GM15510 (cell line): ENCODE data around the gene DPYD.

ENCODE experiments used
- POLR2A ChIP-seq: IDR thresholded peaks from 3 replicates; pipeline ENCODE4 v1.6.1; 2011; ENCODE audit warnings: borderline replicate concordance; ENCODE audit not compliant: insufficient read length; ENCODE audit errors: extremely low read depth

DPYD gene

DNA sequence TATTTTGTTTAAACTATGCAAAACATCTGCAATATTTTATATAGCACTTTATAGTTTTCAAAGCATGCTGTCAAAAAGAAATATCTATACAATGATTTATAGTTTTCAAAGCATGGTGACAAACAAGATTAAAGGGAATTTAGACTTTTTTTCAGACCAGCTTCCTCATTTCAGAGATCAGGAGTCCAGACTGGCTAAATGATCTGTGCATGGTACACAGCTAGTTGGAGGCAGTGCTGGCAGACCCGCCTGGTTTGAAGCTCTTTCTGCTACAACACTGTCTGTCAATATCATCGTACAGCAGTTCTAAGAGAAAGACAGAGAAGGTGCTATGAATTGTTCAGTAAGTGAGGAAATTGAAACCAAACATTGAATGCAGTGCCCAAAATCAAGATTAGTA, 720.2 kb downstream of the DPYD start:
- TF ChIP-seq POLR2A: no peak

DNA sequence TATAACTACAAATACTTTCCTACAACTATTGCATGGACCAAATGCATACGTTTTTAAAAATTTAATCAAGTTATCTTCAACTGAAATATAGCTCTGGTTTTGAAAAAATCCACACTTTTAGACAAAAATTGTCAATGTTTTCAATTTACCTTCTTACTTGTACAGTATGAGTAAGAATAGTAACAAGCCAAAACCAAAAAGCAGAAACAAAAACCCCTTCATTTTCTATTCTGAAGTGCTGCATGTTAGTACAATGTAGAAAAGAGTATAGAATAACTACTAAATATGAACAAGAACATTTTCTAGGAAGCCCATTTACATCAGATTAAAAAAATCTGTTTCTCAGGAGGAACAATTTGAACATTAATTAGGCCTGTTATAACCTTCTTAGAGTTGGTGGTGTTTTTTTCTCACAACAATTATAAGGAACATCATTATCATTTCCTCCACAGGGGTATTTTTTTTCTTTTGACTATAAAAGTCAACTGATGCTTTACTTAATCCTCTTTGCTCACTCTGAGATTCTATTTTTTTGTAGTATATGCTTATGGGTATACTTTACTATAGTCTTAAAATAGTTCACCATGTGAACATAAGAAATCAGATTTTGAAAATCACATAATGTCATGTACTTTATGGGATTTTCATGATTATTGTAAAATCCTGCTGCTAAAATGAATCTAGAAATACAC, 723.9 kb downstream of the DPYD start:
- TF ChIP-seq POLR2A: no peak

- TF ChIP-seq POLR2A: no peak
Observed at GRCh38 chr1:97192872-97193572, 727.8 kb downstream of the DPYD start.

DNA sequence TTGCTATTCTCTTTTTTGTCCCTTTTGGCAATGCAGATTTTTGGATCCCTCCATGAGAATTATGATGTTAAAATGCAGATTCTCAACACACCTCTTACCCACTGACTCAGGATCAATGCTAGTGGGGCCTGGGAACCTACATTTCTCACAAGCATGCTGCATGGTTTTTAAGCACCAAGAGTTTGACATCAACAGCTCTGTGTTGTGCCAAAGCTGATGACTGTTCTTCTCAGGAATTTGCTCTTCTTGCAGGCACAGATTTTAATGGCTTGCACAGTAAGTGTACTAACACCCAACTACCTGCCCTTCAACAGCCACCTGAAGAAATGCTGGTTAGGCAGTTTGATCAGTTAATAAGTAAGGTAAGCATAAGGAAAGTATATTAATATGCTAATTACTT, 730.5 kb downstream of the DPYD start:
- TF ChIP-seq POLR2A: no peak

DNA sequence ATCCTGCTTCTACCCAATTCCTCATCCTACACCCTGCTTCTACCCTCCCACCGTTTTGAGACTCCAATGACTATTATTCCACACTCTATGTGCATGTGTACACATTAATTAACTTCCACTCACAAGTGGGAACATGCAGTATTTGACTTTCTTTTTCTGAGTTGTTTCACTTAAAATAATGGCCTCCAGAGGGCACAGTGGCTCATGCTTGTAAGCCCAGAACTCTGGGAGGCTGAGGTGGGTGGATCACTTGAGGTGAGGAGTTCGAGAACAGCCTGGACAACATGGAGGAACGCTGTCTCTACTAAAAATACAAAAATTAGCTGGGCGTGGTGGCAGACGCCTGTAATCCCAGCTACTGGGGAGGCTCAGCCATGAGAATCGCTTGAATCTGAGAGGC, 734.5 kb downstream of the DPYD start:
- TF ChIP-seq POLR2A: no peak

DNA sequence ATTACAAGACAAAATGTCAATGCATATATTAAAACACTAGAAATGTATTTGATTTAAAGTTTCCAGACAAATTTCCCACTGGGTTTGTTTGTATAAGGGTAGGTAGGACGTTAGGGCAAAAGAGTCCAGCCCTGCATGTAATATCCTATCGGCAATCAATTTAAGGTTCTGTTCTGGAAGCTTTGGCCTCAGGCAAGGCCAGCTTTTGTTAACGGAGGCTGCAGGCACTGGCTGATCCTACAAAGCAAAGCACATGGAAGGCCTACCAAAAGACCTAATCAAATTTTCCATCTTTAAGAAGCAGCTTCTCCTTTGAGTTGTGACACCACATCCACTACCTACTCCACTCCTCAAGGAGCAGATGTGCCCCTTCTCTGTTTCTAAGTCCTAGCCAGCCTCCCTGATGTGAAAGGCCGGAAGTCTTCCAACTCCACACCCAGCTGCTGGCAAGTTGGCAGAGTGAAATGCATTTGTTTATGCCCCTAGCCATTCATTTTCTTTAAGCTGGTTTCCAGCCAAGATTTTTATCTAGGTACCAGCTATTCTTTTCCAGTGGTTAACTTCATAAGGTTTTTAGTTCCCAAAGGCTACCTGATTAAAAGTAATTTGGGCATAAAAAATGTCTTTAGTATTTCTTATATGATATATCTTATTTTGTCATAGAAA, 746.7 kb downstream of the DPYD start:
- no peak for TF ChIP-seq POLR2A

DNA sequence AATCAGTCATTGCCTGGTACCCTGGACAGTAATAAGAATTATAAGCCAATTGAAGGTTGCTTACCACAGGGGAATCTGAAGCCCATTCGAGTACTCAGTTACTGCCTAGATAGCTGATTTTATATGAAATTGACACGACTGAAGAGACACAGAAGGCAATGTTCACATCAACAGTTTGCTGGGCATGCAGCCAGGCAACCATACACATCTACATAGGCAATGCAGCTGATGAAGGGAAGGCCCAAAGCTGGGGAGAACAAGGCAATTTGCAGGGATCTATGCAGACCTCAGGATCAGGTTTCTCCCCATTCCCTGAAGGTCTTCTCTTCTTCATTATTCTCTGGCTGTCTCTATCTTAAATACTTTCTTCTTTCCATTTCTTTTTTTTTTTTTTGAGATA, 750.5 kb downstream of the DPYD start:
- no peak for TF ChIP-seq POLR2A

- no peak for TF ChIP-seq POLR2A
Observed at GRCh38 chr1:97168056-97168455, 752.8 kb downstream of the DPYD start.

- no peak for TF ChIP-seq POLR2A
Observed at GRCh38 chr1:97167246-97167645, 753.6 kb downstream of the DPYD start.

GRCh38 chr1:97166626-97167025, 754.2 kb downstream of the DPYD start:
- no peak for TF ChIP-seq POLR2A

DNA sequence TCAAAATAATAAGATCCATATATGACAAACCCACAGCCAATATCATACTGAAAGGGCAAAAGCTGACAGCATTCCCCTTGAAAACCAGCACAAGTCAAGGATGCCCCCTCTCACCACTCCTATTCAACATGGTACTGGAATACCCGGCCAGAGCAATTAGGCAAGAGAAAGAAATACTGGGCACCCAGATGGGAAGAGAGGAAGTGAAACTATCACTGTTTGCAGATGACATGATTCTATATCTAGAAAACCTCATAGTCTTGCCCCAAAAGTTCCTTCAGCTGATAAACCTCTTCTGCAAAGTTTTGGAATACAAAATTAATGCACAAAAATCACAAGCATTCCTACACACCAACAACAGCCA, 756.6 kb downstream of the DPYD start:
- TF ChIP-seq POLR2A: no peak

DNA sequence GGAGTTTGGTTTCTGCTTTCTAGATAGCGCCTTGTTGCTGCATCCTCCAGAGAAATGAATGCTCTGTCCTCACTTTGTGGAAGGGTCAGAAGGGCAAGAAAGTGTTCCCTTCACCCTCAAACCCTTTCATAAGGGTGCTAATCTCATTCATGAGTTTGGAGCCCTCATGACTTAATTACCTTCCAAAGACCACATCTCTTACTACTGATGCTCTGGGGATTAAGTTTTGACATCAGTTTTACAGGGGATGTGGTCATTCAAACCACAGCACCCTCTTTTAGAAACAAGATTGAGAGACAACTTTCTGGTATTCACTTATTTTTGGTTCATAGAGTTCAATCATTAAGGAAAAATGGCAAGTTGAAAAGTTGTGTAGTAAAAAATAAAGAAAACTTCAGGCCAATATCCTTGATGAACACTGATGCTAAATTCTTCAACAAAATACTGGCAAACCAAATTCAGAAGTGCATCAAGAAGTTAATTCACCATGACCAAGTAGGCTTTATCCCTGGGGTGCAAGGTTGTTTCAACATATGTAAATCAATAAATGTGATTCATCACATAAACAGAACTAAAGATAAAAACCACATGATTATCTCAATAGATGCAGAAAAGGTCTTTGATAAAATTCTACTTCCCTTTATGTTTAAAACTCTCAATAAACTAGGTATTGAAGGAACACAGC, 757.1 kb downstream of the DPYD start:
- TF ChIP-seq POLR2A: no peak

GRCh38 chr1:97160818-97161217, 760.0 kb downstream of the DPYD start:
- no peak for TF ChIP-seq POLR2A

GRCh38 chr1:97159342-97159741, 761.5 kb downstream of the DPYD start:
- TF ChIP-seq POLR2A: no peak

- TF ChIP-seq POLR2A: no peak
Observed at GRCh38 chr1:97158691-97159096, 762.1 kb downstream of the DPYD start.
